Measurements from ENCODE around the gene CRB3. TPM values are rescaled to one million over a fixed set of nuclear protein-coding genes. Genes with fewer than 3 reads are reported as not detected.

Gene CRB3
- polyA plus RNA-seq, 4 donors = 22.0 to 39.8 (median 35.5) TPM

GRCh38 chr19:6431891-6432290 is 32.2 kb upstream of the CRB3 start:
- no peak for DNase-seq (ENCODE audit: low read depth in 4 of 4, low spot score in 2 of 4)

DNA sequence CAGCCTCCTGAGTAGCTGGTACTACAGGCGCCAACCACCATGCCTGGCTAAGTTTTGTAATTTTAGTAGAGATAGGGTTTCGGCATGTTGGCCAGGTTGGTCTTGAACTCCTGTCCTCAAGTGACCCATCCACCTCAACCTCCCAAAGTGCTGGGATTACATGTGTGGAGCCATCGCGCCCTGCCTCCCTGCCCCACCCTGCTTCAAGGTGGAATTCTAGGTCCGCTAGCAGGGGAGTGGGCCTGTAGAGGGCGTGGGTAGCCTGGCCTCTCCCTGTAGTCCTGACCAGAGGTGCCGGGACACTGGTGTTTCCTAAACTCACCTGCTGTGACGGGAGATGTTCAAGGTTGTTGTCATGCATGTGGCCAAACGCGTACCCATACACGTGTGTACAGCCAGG is 30.9 kb upstream of the CRB3 start:
- no peak for DNase-seq (ENCODE audit: low read depth in 4 of 4, low spot score in 2 of 4)

GRCh38 chr19:6433663-6434062 is 30.4 kb upstream of the CRB3 start, which contains the start of gene SLC25A41:
Gene SLC25A41, minus strand, starts transcription at chr19:6433763. Its CDS starts 70 bp downstream, at chr19:6433693.
- DNase-seq (ENCODE audit: low read depth in 4 of 4, low spot score in 2 of 4) = no peak

DNA sequence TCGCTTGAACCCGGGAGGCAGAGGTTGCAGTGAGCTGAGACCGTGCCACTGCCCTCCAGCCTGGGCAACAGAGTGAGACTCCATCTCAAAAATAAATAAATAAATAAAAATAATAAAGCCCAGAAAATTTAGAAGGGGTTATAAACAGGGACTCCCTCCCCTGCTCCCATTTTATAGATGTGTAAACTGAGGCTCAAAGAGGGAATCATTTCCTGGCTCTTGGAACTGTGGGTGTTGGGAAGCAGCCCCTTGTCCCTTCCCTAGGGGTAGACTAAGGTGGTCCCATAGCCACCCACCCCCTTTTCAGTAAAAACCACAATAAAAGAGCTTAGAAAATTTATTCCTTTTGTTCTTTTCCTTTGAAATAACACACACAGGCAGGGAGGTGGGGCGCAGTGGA is 24.3 kb upstream of the CRB3 start:
- DNase-seq (ENCODE audit: low read depth in 4 of 4, low spot score in 2 of 4) = no peak

DNA sequence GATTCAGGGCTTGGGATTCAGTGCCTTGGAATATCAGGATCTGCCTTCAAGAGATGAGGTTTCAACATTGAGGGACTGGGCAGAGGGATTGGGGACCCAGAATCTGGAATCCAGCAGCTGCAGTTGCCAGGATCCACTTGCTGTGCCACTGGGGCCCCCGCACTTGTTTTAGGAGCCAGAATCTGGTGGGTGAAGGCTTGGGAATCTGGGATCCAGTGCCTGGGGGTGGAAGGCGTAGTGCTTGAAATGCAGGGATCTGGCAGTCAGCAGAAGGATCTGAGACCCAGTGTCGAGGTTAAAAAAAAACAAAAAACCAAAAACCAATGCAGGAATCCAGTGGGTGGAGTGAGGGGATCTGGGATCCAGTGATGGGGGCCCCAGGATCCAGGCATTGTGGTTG is 23.2 kb upstream of the CRB3 start:
- DNase-seq (ENCODE audit: low read depth in 4 of 4, low spot score in 2 of 4) = no peak

- no peak for DNase-seq (ENCODE audit: low read depth in 4 of 4, low spot score in 2 of 4)
Measured at GRCh38 chr19:6442087-6442688, 21.9 kb upstream of the CRB3 start.

DNA sequence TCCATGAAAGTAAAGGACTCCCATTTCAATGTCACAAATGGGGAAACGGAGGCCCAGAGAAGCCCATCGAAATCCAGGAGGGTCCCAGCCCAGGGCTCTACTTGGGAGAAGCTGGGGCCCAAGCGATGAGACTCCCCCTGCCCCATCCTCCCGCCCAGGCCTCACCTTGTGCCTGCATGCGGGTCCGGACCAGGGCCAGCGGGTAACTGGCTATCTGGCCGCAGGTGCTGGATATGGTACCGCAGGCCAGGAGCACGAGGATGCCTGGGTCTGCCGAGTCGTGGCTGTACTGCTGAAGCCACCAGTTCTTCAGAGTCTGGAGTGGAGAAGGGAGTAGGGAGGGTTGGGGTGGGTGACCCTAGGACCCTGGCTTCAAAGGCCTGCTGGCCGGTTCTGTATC is 20.1 kb upstream of the CRB3 start:
- no peak for DNase-seq (ENCODE audit: low read depth in 4 of 4, low spot score in 2 of 4)

DNA sequence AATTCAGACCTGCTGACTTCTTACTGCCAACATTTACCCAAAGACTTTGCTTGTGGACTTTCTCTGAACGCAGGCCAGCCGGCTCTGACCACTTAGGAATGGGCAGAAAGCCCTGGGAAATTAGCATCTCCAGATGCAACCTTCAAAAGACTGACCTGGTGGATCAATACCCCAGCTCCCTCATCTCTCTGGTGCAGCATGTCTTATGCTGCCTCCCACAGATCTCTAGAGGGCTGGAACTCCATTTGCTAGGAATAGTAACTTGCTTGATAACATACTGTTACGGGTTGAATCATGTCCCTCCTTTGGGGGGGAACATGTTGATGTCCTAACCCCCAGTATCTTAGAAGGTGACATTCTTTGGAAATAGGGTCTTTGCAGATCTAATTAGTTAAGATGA is 17.6 kb upstream of the CRB3 start:
- no peak for DNase-seq (ENCODE audit: low read depth in 4 of 4, low spot score in 2 of 4)

DNA sequence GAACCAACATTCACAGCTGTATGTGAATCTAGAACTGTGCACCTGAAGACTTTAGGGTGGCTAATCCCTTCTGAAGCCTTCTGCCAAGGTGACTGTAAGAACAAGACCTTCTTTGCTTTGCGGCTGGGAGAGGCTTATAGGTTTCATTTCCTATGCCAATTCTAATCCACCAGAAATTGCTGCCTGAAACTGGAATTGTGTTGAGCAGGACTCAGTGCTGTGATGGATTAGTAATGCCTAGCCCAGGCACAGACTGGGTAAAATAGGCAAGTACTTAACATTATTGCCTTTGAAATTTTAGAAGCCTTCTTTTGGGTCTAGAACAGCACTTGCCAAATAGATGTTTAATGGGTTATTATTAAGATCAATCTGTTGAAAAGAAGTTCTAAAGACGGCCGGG is 16.0 kb upstream of the CRB3 start:
- DNase-seq (ENCODE audit: low read depth in 4 of 4, low spot score in 2 of 4) = no peak

DNA sequence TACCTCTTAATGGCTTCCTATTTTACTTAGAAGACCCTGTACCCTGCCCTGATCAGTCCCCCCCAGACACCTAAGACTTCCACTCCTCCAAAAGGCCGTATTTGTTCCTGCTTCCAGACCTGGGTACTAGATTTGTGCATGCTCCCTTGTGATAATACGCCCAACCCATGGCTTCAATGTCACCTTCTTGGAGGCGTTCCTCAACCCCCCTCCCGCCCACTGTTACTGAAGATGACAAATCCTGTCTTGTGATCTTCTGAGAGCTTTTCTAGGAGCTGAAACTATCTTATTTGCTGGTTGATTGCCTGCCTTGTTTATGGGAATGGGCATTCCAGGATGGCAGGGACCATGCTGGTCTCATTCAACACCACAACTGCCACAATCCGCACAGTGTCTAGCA is 13.9 kb upstream of the CRB3 start:
- no peak for DNase-seq (ENCODE audit: low read depth in 4 of 4, low spot score in 2 of 4)

DNA sequence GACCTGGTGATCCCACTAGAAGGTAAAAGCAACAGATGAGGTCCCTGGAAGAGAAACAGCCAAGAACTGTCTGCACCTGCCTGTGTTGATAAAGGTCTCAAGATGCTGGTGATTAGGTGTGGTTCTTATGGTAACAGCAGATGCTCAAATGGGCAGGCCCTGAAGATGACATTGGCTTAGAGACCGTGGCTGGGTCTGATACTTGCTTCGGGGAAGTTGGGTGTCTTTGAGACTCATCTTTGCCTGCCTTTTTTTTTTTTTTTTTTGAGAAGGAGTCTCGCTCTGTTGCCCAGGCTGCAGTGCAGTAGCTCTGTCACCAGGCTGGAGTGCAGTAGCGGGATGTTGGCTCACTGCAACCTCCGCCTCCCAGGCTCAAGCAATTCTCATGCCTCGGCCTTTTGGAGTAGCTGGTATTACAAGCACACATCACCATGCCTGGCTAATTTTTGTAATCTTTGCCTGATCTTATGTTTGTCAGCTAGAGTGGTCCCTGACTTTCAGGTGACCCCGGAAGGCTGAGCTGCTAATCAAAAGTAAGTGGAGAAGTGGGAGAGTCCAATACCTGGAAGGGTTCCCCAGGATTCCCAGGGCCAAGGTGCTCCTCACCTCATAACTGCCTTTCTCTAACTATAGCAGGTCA is 12.4 kb upstream of the CRB3 start:
- no peak for DNase-seq (ENCODE audit: low read depth in 4 of 4, low spot score in 2 of 4)

- no peak for DNase-seq (ENCODE audit: low read depth in 4 of 4, low spot score in 2 of 4)
Measured at GRCh38 chr19:6452223-6452614, 11.9 kb upstream of the CRB3 start.

- DNase-seq (ENCODE audit: low read depth in 4 of 4, low spot score in 2 of 4) = no peak
Measured at GRCh38 chr19:6452899-6453298, 11.2 kb upstream of the CRB3 start.

- no peak for DNase-seq (ENCODE audit: low read depth in 4 of 4, low spot score in 2 of 4)
Measured at GRCh38 chr19:6453951-6454565, 10.0 kb upstream of the CRB3 start.

DNA sequence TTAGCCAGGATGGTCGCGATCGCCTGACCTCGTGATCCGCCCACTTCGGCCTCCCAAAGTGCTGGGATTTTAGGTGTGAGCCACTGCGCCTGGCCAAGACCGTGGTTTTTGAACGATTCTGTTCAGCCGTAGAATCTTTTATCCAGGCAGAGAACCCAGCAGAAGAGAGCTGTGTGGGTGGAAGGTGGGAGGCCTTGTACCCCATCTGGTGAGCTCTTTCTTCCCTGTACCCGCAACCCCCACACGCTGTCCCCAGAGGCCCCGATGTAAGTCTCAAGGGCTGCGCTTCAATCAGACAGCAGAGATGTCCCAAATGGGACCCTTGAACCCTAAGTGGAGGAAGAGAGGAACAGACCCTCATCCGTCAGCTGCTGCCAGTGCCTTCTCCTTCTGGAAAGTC is 8.1 kb upstream of the CRB3 start:
- no peak for DNase-seq (ENCODE audit: low read depth in 4 of 4, low spot score in 2 of 4)

DNA sequence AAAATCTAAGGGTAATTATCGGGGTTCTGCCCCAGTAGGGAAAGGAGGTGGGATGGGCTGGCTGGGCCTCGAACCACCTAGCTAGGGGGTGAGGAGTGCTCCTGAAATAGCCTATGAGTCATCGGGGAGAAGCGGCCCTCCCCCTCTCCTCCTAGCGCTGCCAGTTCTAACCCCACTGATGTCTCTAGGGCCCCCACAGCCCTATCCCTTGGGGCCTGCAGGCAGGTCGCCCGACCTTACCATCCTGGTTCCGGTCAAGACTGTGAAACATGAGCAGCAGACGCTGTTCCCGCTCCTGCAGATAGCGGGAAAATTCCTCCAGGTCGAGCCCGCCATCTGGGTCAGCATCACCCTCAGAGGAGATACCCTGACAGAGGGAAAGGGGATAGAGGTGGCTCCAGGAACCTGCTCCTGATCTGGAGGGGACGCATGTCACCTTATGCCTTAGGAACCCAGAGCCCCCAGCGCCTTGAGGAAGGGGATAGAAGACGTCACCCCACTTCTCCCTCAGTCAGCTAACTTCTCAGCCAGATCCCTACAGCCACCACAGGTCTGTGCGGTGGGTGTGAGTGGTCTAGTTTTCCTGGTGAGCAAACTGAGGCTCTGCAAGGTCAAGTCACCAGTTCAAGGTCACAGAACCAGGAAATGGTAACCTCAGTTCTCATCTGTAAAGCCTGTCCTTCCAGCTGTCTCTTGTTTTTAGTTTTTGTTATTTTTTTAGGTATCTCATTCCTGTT is 5.9 kb upstream of the CRB3 start:
- no peak for DNase-seq (ENCODE audit: low read depth in 4 of 4, low spot score in 2 of 4)

GRCh38 chr19:6458695-6459261 is 5.3 kb upstream of the CRB3 start:
- DNase-seq (ENCODE audit: low read depth in 4 of 4, low spot score in 2 of 4) = no peak

DNA sequence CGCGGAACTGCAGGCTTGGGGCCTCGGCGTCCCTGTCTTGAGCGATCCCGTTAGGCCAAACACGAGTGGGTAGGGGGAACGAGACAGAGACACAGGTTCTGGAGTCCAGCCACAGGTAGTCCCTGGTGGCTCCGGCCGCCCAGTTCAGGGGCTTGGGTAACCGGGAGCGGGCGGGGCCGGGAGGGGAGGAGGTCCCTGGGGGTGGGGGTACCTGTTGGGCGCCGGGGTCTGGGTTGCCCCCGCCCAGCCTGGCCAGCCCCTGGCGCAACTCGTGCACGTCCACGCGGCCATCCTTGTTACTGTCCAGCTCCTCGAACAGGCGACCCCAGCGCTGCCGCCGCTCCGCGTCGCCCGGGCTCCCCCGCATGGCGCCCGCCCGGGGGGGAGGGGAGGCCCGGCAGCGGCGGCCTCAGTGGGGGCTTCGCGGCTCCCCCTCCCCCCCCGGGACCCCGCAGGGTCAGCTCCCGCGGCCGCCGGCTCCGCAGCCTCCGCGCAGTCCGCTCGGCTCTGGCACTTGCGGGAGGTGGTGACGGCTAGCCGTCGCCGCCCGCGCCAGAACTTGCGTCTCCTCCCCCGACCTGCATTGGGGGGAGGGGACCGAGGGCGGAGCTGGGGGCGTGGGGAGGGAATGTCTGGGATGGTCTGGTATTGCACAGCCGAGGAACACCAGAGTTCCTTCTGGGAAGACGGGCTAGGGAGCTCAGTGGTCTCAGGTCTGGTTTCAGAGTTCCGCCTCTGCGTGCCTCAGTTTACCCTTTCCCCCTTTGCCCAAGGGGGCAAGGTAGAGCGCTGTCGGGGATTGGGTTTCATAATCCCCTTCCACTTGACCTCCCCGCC is 4.6 kb upstream of the CRB3 start, which contains the start of gene SLC25A23:
Gene SLC25A23, minus strand, starts transcription at position 531 of the 837 bp plus-strand sequence. Its CDS starts 164 bp downstream, at position 367.
- DNase-seq (ENCODE audit: low read depth in 4 of 4, low spot score in 2 of 4) = peak; percentile 47 to 66 (median 62)

DNA sequence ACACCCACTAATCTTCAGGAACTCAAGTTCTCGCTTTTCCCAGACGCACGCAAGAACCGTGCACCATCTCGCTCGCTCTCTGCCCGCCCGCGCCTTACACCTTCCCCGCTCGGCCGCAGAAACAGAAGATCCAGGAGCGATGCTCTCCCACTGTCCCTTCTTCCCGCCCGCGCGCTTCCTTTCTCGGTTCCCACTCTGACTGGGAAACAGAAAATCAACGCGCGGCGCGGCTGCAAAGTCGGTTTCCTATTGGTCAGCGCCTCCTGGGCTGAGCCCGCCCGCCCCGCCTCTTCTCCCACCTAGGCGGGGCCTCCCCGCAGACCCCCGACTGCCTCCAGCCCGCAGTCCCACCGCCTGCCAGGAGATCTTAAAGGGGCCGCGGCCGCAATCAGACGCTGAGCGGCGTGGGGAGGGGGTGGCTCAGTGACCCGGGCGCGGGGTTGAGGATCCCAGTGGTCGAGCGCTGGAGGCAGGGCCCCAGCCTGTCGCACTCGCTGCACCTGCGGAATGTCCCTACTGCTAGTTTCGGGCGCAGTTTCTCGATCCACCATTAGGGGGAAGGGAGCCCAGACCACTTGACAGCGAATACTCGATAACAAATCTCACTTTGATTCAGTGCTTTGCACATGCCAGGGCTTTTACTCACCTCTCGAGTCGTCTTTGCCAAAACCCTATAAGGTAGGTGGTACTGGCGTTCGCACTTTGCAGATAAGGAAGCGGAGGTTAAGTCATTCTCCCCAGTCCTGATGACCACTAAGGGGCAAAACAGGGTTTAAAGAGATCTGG is 3.8 kb upstream of the CRB3 start:
- DNase-seq (ENCODE audit: low read depth in 4 of 4, low spot score in 2 of 4) = peak; percentile 92 to 99 (median 92)

Data from left renal cortex interstitium (tissue), 4 donors.